Measurements from ENCODE around the gene RAB3B. TPM values are rescaled to one million over a fixed set of nuclear protein-coding genes. Genes with fewer than 3 reads are reported as not detected.

RAB3B gene
- total RNA-seq, 4 donors from 2014 or later: under 0.01 TPM; not detected in 3

Small RNAs within 50 kb of the gene (small RNA-seq; reads per million reads assigned to genes)
- not detected for gene RN7SL290P
- gene RNA5SP48: not detected

Other genes starting within 250 kb of the RAB3B start
- gene NRDC, start 112.0 kb downstream of the RAB3B start, total RNA-seq: 100 to 1,000 TPM in 3 of 4 donors, 10 to 100 TPM in 1; 92.3 to 141 (median 113) TPM
- 1 to 10 TPM; 3.9 to 8.3 (median 6.3) TPM for gene KTI12, start 43.1 kb upstream of the RAB3B start, total RNA-seq
- 10 to 100 TPM; 31.5 to 44.9 (median 36.1) TPM for gene TXNDC12, start 64.5 kb upstream of the RAB3B start, total RNA-seq
- gene BTF3L4, start 65.6 kb upstream of the RAB3B start, total RNA-seq: 10 to 100 TPM; 44.3 to 85.8 (median 53.6) TPM
- gene ZFYVE9, start 151.4 kb upstream of the RAB3B start, total RNA-seq: 10 to 100 TPM; 20.2 to 41.9 (median 31.5) TPM